ENCODE measurements around the gene INPP4B.

The INPP4B gene

GRCh38 chr4:142416711-142417275, 429.3 kb downstream of the INPP4B start:
- H3K27me3 ChIP-seq (replicated peaks; ENCODE audit: control insufficient read depth, insufficient read depth, low read length): no peaks in the 10 kb centered on the region
- TF ChIP-seq, protein P1, sequence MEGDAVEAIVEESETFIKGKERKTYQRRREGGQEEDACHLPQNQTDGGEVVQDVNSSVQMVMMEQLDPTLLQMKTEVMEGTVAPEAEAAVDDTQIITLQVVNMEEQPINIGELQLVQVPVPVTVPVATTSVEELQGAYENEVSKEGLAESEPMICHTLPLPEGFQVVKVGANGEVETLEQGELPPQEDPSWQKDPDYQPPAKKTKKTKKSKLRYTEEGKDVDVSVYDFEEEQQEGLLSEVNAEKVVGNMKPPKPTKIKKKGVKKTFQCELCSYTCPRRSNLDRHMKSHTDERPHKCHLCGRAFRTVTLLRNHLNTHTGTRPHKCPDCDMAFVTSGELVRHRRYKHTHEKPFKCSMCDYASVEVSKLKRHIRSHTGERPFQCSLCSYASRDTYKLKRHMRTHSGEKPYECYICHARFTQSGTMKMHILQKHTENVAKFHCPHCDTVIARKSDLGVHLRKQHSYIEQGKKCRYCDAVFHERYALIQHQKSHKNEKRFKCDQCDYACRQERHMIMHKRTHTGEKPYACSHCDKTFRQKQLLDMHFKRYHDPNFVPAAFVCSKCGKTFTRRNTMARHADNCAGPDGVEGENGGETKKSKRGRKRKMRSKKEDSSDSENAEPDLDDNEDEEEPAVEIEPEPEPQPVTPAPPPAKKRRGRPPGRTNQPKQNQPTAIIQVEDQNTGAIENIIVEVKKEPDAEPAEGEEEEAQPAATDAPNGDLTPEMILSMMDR (IDR thresholded peaks at IDR 0.05; ENCODE audit: insufficient read depth, low read length, poor library complexity, severe bottlenecking): no peak
- no peak for DNase-seq (ENCODE audit: extremely low read depth, insufficient read length)
- no peaks in the 10 kb centered on the region for H3K36me3 ChIP-seq (ENCODE audit: control insufficient read depth, insufficient read depth, low read length)
- no peak overlapping the region for H3K4me3 ChIP-seq (replicated peaks; ENCODE audit: low read depth, low read length)

DNA sequence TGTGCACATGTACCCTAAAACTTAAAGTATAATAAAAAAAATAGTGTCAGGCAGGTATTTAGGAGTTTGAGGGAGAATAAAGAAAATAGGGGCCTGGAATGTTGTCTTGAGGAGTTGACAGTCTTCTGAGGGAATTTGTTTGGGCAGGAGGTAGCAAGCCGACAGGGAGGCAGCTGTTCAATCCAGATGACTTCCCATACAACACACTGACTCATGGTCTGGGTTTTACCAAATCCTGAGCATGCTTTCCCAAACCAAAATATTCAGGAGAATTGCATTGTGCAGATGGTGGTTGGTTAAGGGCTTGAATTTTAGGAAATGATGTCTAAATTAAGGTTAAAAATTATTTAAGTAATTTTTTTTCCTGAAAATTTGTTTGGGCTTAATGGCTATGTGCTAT, 430.0 kb downstream of the INPP4B start:
- Histone ChIP-seq H3K27me3 (replicated peaks; ENCODE audit: control insufficient read depth, insufficient read depth, low read length) (no peaks in the 10 kb centered on the region), H3K4me3 (replicated peaks; ENCODE audit: low read depth, low read length) (no peak overlapping the region), H3K36me3 (ENCODE audit: control insufficient read depth, insufficient read depth, low read length) (no peaks in the 10 kb centered on the region)
- DNase-seq (ENCODE audit: extremely low read depth, insufficient read length): no peak
- TF ChIP-seq, protein P1 (IDR thresholded peaks at IDR 0.05; ENCODE audit: insufficient read depth, low read length, poor library complexity, severe bottlenecking): no peak

DNA sequence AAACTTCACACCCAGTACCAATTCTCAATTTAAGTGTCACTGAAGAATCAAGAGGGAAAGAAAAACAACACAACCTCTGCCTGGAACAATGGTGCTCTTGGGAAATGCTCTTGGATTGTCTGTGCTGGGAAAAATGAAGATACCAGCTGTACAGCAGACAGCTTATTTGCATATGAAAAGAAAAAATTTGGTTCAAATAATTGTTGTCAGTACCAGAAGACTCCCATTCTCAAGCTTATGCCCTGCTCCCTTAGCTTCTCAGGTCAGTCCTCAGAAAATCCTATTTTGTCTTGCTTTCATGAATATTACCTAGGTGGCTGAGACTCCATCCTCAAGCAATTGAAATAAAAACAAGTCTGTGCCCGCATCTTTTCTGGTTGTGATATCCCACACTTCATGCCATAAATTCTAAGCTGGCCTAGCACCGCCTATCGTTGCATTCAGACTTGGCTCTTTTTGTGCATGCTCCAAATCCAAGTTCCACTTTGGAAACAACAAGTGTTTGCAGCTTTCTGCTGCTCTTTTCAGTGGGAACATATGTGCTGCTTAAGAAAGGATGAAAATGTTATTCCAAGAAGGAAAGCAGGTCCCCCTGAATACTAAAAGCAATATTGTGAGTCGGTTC, 431.6 kb downstream of the INPP4B start:
- no peak for DNase-seq (ENCODE audit: extremely low read depth, insufficient read length)
- H3K27me3 ChIP-seq (replicated peaks; ENCODE audit: control insufficient read depth, insufficient read depth, low read length): no peaks in the 10 kb centered on the region
- H3K4me3 ChIP-seq (replicated peaks; ENCODE audit: low read depth, low read length): no peak overlapping the region
- TF ChIP-seq, protein P1 (IDR thresholded peaks at IDR 0.05; ENCODE audit: insufficient read depth, low read length, poor library complexity, severe bottlenecking): no peak
- no peaks in the 10 kb centered on the region for H3K36me3 ChIP-seq (ENCODE audit: control insufficient read depth, insufficient read depth, low read length)

- TF ChIP-seq, protein P1 (IDR thresholded peaks at IDR 0.05; ENCODE audit: insufficient read depth, low read length, poor library complexity, severe bottlenecking): no peak
- Histone ChIP-seq H3K4me3 (replicated peaks; ENCODE audit: low read depth, low read length) (no peak overlapping the region), H3K27me3 (replicated peaks; ENCODE audit: control insufficient read depth, insufficient read depth, low read length) (no peaks in the 10 kb centered on the region), H3K36me3 (ENCODE audit: control insufficient read depth, insufficient read depth, low read length) (no peaks in the 10 kb centered on the region)
- no peak for DNase-seq (ENCODE audit: extremely low read depth, insufficient read length)
Observed at GRCh38 chr4:142413485-142413884, 432.6 kb downstream of the INPP4B start.

- TF ChIP-seq, protein P1 (IDR thresholded peaks at IDR 0.05; ENCODE audit: insufficient read depth, low read length, poor library complexity, severe bottlenecking): no peak
- DNase-seq (ENCODE audit: extremely low read depth, insufficient read length): no peak
- H3K27me3 ChIP-seq (replicated peaks; ENCODE audit: control insufficient read depth, insufficient read depth, low read length): no peaks in the 10 kb centered on the region
- H3K36me3 ChIP-seq (ENCODE audit: control insufficient read depth, insufficient read depth, low read length): no peaks in the 10 kb centered on the region
- no peak overlapping the region for H3K4me3 ChIP-seq (replicated peaks; ENCODE audit: low read depth, low read length)
Observed at GRCh38 chr4:142411993-142412392, 434.1 kb downstream of the INPP4B start.
